Cortex of kidney (tissue), 1 donor: ENCODE measurements around the gene GSTO2.

Experiments used
- DNase-seq: peaks from one replicate; lab custom pipeline; 2025; lab: John Stamatoyannopoulos, UW

Gene GSTO2

GRCh38 chr10:104281694-104282093 is 12.7 kb downstream of the GSTO2 start:
- no peak for DNase-seq

GRCh38 chr10:104284846-104285245 is 15.9 kb downstream of the GSTO2 start:
- DNase-seq = no peak

- DNase-seq = no peak
Observed at GRCh38 chr10:104286939-104287338, 18.0 kb downstream of the GSTO2 start.

GRCh38 chr10:104288355-104288754 is 19.4 kb downstream of the GSTO2 start:
- DNase-seq = no peak

- DNase-seq = no peak
Observed at GRCh38 chr10:104291439-104291951, 22.5 kb downstream of the GSTO2 start.

- DNase-seq = no peak
Observed at GRCh38 chr10:104293011-104293410, 24.0 kb downstream of the GSTO2 start.

- DNase-seq = no peak
Observed at GRCh38 chr10:104293781-104294321, 24.9 kb downstream of the GSTO2 start.

GRCh38 chr10:104296687-104297436 is 27.9 kb downstream of the GSTO2 start:
- no peak for DNase-seq

GRCh38 chr10:104297697-104298660 is 29.0 kb downstream of the GSTO2 start:
- no peak for DNase-seq

- no peak for DNase-seq
Observed at GRCh38 chr10:104299031-104299904, 30.3 kb downstream of the GSTO2 start.

- no peak for DNase-seq
Observed at GRCh38 chr10:104300002-104300735, 31.2 kb downstream of the GSTO2 start.

- DNase-seq = no peak
Observed at GRCh38 chr10:104300736-104301292, 31.8 kb downstream of the GSTO2 start.

GRCh38 chr10:104301907-104302690 is 33.1 kb downstream of the GSTO2 start:
- no peak for DNase-seq

- DNase-seq = no peak
Observed at GRCh38 chr10:104303594-104304355, 34.8 kb downstream of the GSTO2 start.

GRCh38 chr10:104304356-104304745 is 35.4 kb downstream of the GSTO2 start:
- no peak for DNase-seq

GRCh38 chr10:104304927-104305326 is 35.9 kb downstream of the GSTO2 start:
- DNase-seq = no peak

- DNase-seq = no peak
Observed at GRCh38 chr10:104306897-104307296, 37.9 kb downstream of the GSTO2 start.

- DNase-seq = no peak
Observed at GRCh38 chr10:104307576-104308438, 38.8 kb downstream of the GSTO2 start.
